MM.1S (cell line): ENCODE measurements around the gene LSAMP.

Source experiments
- CTCF ChIP-seq: fragments of 300-600 bp; sonication (generic); IDR thresholded peaks from 2 replicates; pipeline ENCODE4 v1.5.1; 2016; ENCODE audit warnings: antibody characterized with exemption, low read length, mixed read lengths
- EZH2 ChIP-seq: fragments of 300-600 bp; sonication (generic); optimal IDR thresholded peaks from 2 replicates; pipeline ENCODE3; 2017; ENCODE audit warnings: low read depth, mild to moderate bottlenecking, antibody characterized with exemption, low read length, mixed read lengths

GRCh38 chr3:116298151-116298550 is 147.1 kb downstream of the LSAMP start:
- TF ChIP-seq CTCF (no peak), EZH2 (no peak)
